Inflammatory macrophage (primary cell): ENCODE measurements around the gene SLC51B.
"Not testable (repeated sequence)": the region's sequence is repeated elsewhere in the genome, so short reads cannot be mapped to it uniquely, and the experiment has no call there.

Experiments
- DNase-seq, 2 donors: peaks; one replicate each; pipeline ENCODE4 v3.0.0-alpha.2; 2020 to 2022

The SLC51B gene

DNA sequence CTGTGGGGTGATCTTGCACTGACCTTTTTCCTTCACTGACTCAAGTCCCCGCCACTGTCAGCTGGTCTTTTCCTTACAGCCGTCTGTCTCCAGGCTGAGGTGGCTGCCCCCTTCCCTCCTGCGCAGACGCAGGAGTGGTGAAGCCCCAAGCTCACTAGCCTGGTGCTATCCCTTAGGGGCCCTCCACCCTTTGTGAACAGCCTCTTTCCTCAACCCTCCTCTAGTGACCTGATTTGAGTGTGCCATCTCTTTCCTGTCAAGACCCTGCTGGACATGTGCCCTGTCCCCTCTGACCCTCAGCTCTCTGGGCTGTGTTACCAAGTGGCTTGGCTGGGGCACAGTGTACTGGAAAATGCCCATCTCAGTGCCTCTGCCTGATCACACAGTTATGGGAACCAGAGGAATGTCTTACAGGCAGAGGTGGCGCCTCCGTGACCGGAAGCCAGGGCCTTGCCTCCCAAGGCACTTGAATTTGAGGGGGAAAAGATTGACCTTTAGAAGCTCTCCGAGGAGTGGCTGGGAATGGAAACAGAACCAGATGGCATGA lies 40.1 kb downstream of the SLC51B start:
- no peak for DNase-seq

DNA sequence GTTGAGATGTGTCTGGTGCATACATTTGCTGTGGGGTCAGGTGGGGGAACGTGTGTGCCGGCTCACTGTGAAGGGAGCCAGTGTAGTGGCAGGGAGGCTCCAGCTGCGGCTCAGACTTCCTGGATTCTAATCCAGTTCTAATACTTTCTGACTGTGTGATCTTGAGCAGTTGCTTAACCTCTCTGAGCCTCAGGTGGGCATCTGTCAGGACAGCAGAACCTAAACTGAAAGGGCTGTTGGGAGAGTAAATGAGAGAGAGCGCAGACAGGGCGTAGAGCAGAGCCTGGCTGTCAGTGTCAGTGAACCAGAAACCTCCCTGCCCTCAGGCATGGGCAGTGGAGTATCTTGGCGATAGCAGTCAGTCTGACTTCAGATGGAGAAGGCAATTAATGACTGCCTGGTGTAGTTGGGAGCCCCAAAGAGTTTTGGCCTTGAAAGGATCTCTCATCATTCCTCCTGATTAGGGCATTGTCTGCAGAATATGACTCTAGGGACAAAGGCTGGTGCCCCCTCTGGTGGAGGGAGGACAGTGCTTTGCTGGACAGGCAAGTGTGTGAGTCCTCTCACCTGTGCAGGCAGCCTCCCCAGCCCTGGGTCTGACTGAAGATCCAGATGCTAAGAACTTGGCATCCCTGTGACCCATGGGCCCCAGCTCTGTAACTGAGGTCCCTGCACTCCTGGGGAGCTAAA lies 40.9 kb downstream of the SLC51B start:
- peak; percentile 5 to 36 for DNase-seq

- no peak for DNase-seq
Measured at GRCh38 chr15:65086680-65087111, 41.5 kb downstream of the SLC51B start.

GRCh38 chr15:65087411-65087810 lies 42.2 kb downstream of the SLC51B start:
- DNase-seq: no peak

GRCh38 chr15:65087873-65088642 lies 42.9 kb downstream of the SLC51B start:
- no peak for DNase-seq

DNA sequence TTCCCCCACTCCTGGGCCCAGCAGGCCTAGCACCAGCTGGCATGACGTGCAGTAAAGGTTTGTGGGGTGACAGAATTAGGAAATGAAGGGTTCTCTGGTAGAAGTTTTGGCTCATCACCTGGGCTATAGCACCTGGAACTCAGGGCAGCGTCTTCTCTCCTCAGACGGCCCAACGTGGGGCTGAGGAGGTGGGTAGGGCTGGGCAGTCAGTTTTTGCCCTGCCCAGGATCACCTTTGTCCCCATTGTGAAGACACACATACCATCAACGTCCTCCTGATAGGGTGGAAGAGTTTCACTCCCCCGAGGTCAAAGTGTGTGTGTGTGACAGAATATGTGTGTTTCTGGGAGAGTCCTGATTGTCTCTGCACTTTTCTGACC lies 43.4 kb downstream of the SLC51B start:
- no peak for DNase-seq

DNA sequence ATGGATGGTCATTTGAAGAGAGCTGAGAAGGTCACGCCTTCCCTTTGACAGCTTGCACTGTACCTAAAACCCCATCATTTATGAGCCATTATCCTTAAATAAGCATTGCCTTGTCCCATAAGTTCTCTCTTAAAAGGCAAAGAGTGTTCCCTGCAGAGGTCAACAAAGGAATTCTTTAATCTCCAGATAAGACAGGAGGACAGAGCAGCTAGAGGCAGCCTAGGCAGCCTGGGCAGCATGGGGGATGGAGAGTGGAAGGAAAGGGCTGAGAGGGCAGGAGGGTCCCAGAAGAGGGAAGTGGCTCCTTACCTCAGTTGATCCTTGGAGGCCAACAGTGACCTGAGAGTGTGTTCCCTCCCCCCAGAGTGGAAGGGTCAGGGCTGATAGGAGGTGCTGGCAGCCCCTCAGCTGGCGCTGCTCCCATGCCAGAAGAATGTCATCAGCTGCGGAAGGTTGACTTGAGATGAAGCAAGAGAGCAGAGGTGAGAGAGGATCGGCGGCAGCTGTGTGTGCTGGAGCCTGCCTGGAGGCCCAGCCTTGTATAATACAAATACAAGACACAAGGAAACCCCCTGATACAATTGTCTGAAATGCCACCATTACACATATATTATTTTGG lies 44.1 kb downstream of the SLC51B start:
- no peak for DNase-seq

DNA sequence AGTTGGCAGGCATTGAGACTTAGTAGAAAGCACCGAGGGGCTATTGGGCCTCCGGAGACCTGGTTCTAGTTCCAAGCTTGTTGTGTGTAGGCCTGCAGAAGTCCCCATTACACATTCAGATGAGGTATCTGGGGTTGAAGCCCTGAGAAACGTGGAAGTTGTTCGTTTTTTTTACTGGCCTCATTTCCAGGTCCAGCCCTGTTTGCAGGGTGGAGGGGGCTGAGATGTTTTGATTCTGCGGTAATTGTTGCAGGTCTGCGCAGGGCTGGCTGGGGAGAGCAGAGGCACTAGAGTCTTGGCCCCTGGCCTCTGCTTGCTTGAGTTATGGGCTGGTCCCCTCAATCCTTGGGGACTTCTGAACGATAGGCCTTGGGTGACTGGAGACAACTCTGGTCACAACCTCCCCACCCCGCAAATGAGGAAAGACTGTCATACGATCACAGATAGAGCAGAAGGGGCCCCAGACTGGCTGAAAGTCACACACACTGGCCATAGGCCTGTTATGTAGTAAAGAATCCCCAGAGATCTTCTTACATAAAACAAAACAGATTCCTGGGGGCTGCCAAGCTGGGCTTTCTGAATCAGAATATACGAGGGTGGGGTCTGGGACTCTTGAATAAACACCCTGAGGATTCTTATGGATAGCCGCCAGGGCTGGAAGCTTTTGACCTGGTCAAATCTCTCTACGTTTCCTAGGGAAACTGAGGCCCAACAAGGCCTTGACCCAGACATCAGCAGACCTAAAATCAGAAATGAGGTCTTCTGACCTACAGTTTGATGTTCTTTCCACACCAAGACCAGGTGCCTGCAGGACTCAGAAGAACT lies 47.0 kb downstream of the SLC51B start:
- no peak for DNase-seq

DNA sequence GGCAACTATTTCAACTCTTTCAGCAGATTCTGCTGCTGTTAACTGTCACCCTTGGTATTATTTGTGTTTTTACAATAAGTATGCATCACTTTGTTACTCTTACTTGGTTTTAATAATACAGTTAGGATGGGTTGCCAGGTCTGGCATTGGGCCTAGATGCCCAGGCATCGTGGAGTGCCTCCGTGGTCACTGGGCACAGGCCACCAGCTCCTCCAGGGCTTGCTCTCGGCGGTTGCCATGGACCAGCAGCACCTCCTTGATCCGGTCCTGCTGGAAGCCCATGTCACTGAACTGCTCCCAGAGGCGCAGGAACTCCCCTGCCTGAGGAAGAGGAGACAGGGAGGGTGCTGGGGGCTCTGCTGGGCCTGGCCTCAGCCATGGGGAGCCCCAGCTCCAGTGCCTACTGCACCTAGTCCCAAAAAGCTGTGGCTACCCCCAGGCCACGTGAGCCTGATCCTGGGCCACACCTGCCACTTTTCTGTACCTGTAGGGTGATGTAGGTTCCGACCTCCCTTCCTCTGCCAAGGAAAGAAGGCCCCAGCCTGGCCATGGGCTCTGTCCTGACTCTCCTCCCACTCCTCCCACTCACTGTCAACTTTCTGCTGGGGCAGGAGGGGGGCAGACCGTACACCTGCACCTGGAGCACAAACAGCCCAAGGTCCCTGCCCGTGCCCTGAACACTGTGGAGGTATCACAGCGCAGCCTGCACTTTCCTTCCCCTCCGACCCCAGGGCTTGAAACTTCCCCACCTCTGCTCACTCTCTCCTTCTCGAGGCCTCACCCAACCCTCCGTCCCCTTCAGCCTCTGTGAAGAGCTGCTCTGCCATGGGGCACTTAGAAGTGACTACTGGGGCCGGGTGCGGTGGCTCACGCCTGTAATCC lies 48.0 kb downstream of the SLC51B start:
- no peak for DNase-seq

GRCh38 chr15:65093793-65094170 lies 48.6 kb downstream of the SLC51B start:
- DNase-seq: not testable (repeated sequence)

DNA sequence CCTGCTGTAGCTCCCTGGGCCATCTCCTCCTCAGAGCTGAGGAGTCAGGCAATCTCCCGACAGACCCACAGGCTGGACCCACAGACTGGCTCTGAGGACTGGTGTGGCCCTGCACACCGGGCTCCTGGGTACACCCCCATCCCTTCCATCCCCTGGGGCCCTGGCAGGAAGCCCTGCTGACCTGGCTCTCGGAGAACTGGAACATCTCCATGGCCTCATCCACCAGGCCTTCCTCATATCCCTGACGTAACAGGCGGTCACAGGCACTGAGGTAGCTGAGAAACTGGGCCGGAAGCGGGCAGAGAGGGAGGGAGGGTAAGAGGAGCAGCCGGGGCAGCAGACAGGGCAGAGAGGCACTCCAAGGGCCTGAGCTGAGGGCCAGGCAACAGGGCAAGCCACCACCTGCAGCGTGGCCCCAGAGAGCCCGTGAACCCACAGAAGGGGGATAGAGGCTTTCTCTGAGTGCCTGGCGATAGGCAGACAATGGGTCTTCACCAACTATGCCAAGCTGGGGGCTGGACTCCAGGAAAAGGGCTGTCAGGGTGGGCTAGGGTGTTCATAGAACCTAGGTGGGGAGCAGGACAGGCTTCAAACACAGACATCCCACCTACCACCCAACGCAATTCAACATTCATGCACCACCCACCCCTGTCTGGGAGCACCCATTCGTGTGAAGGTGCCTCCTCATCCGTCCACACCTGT lies 49.3 kb downstream of the SLC51B start:
- DNase-seq: no peak

- no peak for DNase-seq
Measured at GRCh38 chr15:65095011-65095746, 50.0 kb downstream of the SLC51B start.

DNA sequence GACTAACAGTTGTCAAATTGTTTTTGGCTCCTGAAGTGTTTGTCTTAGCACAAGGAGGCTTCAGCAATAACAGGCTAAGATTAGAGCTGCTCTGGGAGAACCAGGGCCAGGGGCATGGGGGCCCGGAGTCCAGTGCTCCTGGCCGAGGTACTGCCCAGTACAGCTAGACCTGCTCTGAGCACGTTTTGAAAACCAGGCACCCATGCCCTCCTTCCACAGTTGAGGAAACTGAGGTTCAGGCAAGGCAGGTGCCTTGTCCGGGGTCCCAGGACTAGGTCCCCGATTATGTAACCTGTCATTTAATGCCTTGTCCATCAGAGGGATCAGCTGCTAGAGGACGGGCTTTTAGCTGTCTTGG lies 50.5 kb downstream of the SLC51B start:
- no peak for DNase-seq

GRCh38 chr15:65096481-65097385 lies 51.5 kb downstream of the SLC51B start:
- DNase-seq: no peak

- DNase-seq: no peak
Measured at GRCh38 chr15:65097651-65098263, 52.6 kb downstream of the SLC51B start.

- DNase-seq: no peak
Measured at GRCh38 chr15:65099336-65099735, 54.1 kb downstream of the SLC51B start.

DNA sequence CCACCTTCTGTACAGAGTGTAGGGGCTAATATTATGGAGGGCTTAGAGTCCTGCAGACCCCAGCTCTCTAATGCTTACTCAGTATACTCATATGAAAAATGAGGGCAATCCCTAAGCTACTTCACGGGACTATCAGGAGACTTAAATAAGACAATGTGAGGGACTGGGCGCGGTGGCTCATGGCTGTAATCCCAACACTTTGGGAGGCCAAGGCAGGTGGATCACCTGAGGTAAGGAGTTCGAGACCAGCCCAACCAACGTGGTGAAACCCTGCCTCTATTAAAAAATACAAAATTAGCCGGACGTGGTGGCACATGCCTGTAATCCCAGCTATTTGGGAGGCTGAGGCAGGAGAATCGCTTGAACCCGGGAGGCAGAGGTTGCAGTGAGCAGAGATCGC lies 54.6 kb downstream of the SLC51B start:
- not testable (repeated sequence) for DNase-seq

- no peak for DNase-seq
Measured at GRCh38 chr15:65100442-65100841, 55.3 kb downstream of the SLC51B start.

DNA sequence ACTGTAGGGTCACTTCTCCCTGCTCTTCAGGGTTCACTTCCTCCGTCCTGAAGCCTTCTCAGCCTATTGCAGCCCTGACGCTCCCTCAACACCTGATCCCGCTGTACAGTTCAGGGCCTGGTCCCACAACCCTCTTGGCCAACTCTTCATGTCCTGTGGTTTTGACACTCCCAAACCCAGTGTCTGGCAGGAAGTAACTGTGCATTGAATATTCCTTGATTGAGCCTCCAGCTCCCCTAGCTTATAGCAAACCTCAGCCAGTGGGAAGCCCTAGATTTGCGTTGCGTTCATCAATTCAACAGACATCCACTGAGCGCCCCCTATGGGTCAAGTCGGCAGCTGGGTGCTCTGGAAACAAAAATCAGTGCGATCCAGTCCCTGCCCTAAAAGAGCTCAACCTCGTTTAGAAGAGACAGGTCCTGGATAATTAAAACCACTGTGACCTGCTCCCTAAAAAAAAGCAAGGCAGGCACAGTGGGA lies 56.3 kb downstream of the SLC51B start:
- DNase-seq: peak; percentile 65 to 76
